Muscle of leg (tissue), 11 donors: Measurements from ENCODE around the gene ZNF487. TPM values are rescaled to one million over a fixed set of nuclear protein-coding genes. Genes with fewer than 3 reads are reported as not detected.

ENCODE experiments used
- DNase-seq: peaks from one replicate; pipeline ENCODE4 v3.0.0; 2013
- H3K27ac ChIP-seq: one replicate; pipeline ENCODE4 v1.5.1; 2013; ENCODE audit warnings: mild to moderate bottlenecking, low read length, control low read depth
- H3K27me3 ChIP-seq: one replicate; pipeline ENCODE4 v1.6.1; 2013; ENCODE audit warnings: low read length; ENCODE audit not compliant: control insufficient read depth, insufficient read depth
- H3K36me3 ChIP-seq: one replicate; pipeline ENCODE4 v1.6.1; 2013; ENCODE audit warnings: low read length; ENCODE audit not compliant: control insufficient read depth, insufficient read depth
- H3K4me1 ChIP-seq: one replicate; pipeline ENCODE4 v1.6.1; 2013; ENCODE audit warnings: low read length; ENCODE audit not compliant: control insufficient read depth, insufficient read depth
- H3K4me3 ChIP-seq: one replicate; pipeline ENCODE4 v1.5.1; 2013; ENCODE audit warnings: low read length, control low read depth
- H3K9me3 ChIP-seq: replicated peaks from 2 replicates; pipeline ENCODE4 v1.6.1; 2013; ENCODE audit warnings: low read depth, low read length; ENCODE audit not compliant: control insufficient read depth
- WGBS: methylation state at CpG from one replicate; pipeline ENCODE4 v1.1.5; 2013; ENCODE audit warnings: missing lambda C conversion rate; ENCODE audit not compliant: insufficient coverage; 5-methylcytosine and 5-hydroxymethylcytosine counted together
- polyA plus RNA-seq, 8 donors: library from polyadenylated mRNA; unstranded; fragments of 120-200 nt; gene quantifications; one replicate each; pipeline versions ENCODE4 v1.2.1 to v1.2.3, GENCODE V29; 2013; ENCODE audit warnings: inconsistent platforms in 1 of 8, low replicate concordance in 1 of 8; ENCODE audit not compliant: insufficient read length in 8 of 8, insufficient read depth in 1 of 8
- total RNA-seq: library from RNA; stranded (reverse); fragments of 120-200 nt; gene quantifications from one replicate; pipeline ENCODE4 v1.2.4, GENCODE V29; 2013

Gene ZNF487
- total and polyA plus RNA-seq, 9 donors, result 3.6 to 5.9 (median 4.1) TPM

- peaks cover 22% of the 10 kb centered on the region for H3K4me1 ChIP-seq
These were observed 42.0 kb upstream of the ZNF487 start for GRCh38 chr10:43394868-43395267.

GRCh38 chr10:43395571-43396060 is 41.3 kb upstream of the ZNF487 start:
- Histone ChIP-seq H3K4me1 (peaks cover 22% of the 10 kb centered on the region), H3K36me3 (peaks cover 40% of the 10 kb centered on the region), H3K27ac (peak overlapping the region; percentile 92), H3K9me3 (no peaks in the 10 kb centered on the region), H3K4me3 (peak overlapping the region; percentile 77), H3K27me3 (no peaks in the 10 kb centered on the region)
- peak; percentile 34 for DNase-seq
- WGBS, result 9% methylated on average over 8 of the region's 18 CpGs

More at GRCh38 chr10:43394868-43395267, 42.0 kb upstream of the ZNF487 start:
- Histone ChIP-seq H3K9me3 (no peaks in the 10 kb centered on the region), H3K36me3 (peaks cover 48% of the 10 kb centered on the region), H3K4me3 (no peak overlapping the region), H3K27me3 (no peaks in the 10 kb centered on the region), H3K27ac (no peak overlapping the region)
- WGBS, result 100% methylated on average over 2 of the region's 6 CpGs
- no peak for DNase-seq

- Histone ChIP-seq H3K4me1 (peaks cover 22% of the 10 kb centered on the region), H3K9me3 (no peaks in the 10 kb centered on the region), H3K27ac (peak overlapping the region; percentile 94), H3K36me3 (peaks cover 34% of the 10 kb centered on the region), H3K27me3 (no peaks in the 10 kb centered on the region), H3K4me3 (peak overlapping the region; percentile 77)
- under 1% methylated on average over 54 of the region's 71 CpGs for WGBS
- DNase-seq, result peak; percentile 87
These were observed 40.6 kb upstream of the ZNF487 start for GRCh38 chr10:43396061-43396927.

- H3K27me3 ChIP-seq, result no peaks in the 10 kb centered on the region
- H3K4me3 ChIP-seq, result peak overlapping the region; percentile 61
- H3K9me3 ChIP-seq, result no peaks in the 10 kb centered on the region
- under 1% methylated on average over 66 of the region's 70 CpGs for WGBS
- peaks cover 26% of the 10 kb centered on the region for H3K36me3 ChIP-seq
- peaks cover 26% of the 10 kb centered on the region for H3K4me1 ChIP-seq
- DNase-seq, result peak; percentile 92
- peak overlapping the region; percentile 94 for H3K27ac ChIP-seq
These were observed 39.8 kb upstream of the ZNF487 start for GRCh38 chr10:43396928-43397624.

- Histone ChIP-seq H3K27me3 (no peaks in the 10 kb centered on the region), H3K27ac (no peak overlapping the region), H3K9me3 (no peaks in the 10 kb centered on the region), H3K36me3 (peaks cover 10% of the 10 kb centered on the region), H3K4me1 (peaks cover 26% of the 10 kb centered on the region), H3K4me3 (no peak overlapping the region)
- 88% methylated on average over 1 of the region's 2 CpGs for WGBS
- DNase-seq, result no peak
These were observed 38.0 kb upstream of the ZNF487 start for GRCh38 chr10:43398939-43399319.

GRCh38 chr10:43399320-43400310 is 37.3 kb upstream of the ZNF487 start:
- WGBS, result 71% methylated on average over 1 of the region's 5 CpGs
- peaks cover 4% of the 10 kb centered on the region for H3K36me3 ChIP-seq
- H3K9me3 ChIP-seq, result no peaks in the 10 kb centered on the region
- H3K4me1 ChIP-seq, result peaks cover 30% of the 10 kb centered on the region
- H3K27me3 ChIP-seq, result no peaks in the 10 kb centered on the region
- no peak for DNase-seq
- no peak overlapping the region for H3K4me3 ChIP-seq
- H3K27ac ChIP-seq, result no peak overlapping the region

GRCh38 chr10:43401627-43402026 is 35.3 kb upstream of the ZNF487 start:
- H3K36me3 ChIP-seq, result peaks cover 7% of the 10 kb centered on the region
- no peak overlapping the region for H3K27ac ChIP-seq
- DNase-seq, result no peak
- no peaks in the 10 kb centered on the region for H3K9me3 ChIP-seq
- no peak overlapping the region for H3K4me3 ChIP-seq
- no CpG with 5 or more reads among the region's 2 CpGs for WGBS
- H3K27me3 ChIP-seq, result no peaks in the 10 kb centered on the region
- H3K4me1 ChIP-seq, result peaks cover 28% of the 10 kb centered on the region

GRCh38 chr10:43402176-43402575 is 34.7 kb upstream of the ZNF487 start:
- peaks cover 29% of the 10 kb centered on the region for H3K4me1 ChIP-seq
- H3K27ac ChIP-seq, result no peak overlapping the region

GRCh38 chr10:43402880-43403452 is 33.9 kb upstream of the ZNF487 start:
- Histone ChIP-seq H3K9me3 (no peaks in the 10 kb centered on the region), H3K27ac (no peak overlapping the region), H3K36me3 (peaks cover 7% of the 10 kb centered on the region), H3K4me1 (peaks cover 30% of the 10 kb centered on the region), H3K4me3 (no peak overlapping the region), H3K27me3 (no peaks in the 10 kb centered on the region)
- 100% methylated on average over 1 of the region's 7 CpGs for WGBS
- DNase-seq, result no peak

More at GRCh38 chr10:43402176-43402575, 34.7 kb upstream of the ZNF487 start:
- Histone ChIP-seq H3K9me3 (no peaks in the 10 kb centered on the region), H3K27me3 (no peaks in the 10 kb centered on the region), H3K36me3 (peaks cover 7% of the 10 kb centered on the region), H3K4me3 (no peak overlapping the region)
- WGBS, result 11% methylated on average over 2 of the region's 4 CpGs
- no peak for DNase-seq
